Upper lobe of left lung (tissue), 6 donors: Measurements from ENCODE around the gene CYP2C9. TPM values are rescaled to one million over a fixed set of nuclear protein-coding genes. Genes with fewer than 3 reads are reported as not detected.
A peak's percentile ranks its signal among the peaks of the same experiment; 100 is the strongest.
"Not testable (repeated sequence)": the region's sequence is repeated elsewhere in the genome, so short reads cannot be mapped to it uniquely, and the experiment has no call there.

Experiments used
- ATAC-seq, 2 donors: fragments of 200-7000 bp; cut with Tn5 transposase; one replicate each; pipeline ENCODE4 v1.9.1; 2022; ENCODE audit warnings: mild to moderate bottlenecking in 2 of 2, moderate library complexity in 2 of 2; ENCODE audit not compliant: low FRiP score in 2 of 2
- DNase-seq, 2 donors: peaks; one replicate each; pipeline ENCODE4 v3.0.0-alpha.2; 2019 to 2020
- H3K27ac ChIP-seq, 4 donors: fragments of 200-600 bp; sonication (generic); one replicate each; pipeline ENCODE4 v1.5.1; 2016 to 2019
- H3K27me3 ChIP-seq, 4 donors: fragments of 200-600 bp; sonication (generic); one replicate each; pipeline ENCODE4 v1.5.1; 2017 to 2019
- H3K36me3 ChIP-seq, 4 donors: fragments of 200-600 bp; sonication (generic); one replicate each; pipeline ENCODE4 v1.5.1; 2016 to 2019
- H3K4me1 ChIP-seq, 4 donors: fragments of 200-600 bp; sonication (generic); one replicate each; pipeline ENCODE4 v1.5.1; 2018 to 2019
- H3K4me3 ChIP-seq, 4 donors: fragments of 200-600 bp; sonication (generic); one replicate each; pipeline ENCODE4 v1.5.1; 2017 to 2019; ENCODE audit warnings: mild to moderate bottlenecking in 2 of 4, moderate library complexity in 1 of 4
- H3K9me3 ChIP-seq, 4 donors: fragments of 200-600 bp; sonication (generic); one replicate each; pipeline ENCODE4 v1.5.1; 2018 to 2019
- CTCF ChIP-seq, 6 experiments: fragments of 450-650 bp in 4 of 6; fragments of 200-600 bp in 2 of 6; sonication (generic) in 2 of 6; IDR thresholded peaks; one replicate each; pipeline ENCODE4 v1.5.1; 2016 to 2019; ENCODE audit warnings: antibody characterized with exemption in 6 of 6
- EP300 ChIP-seq, 4 donors: sonication (generic); formaldehyde crosslinking; IDR thresholded peaks; one replicate each; pipeline ENCODE4 v1.5.1; 2017; ENCODE audit warnings: antibody characterized with exemption in 4 of 4, control low read depth in 2 of 4
- POLR2A ChIP-seq, 4 donors: fragments of 450-650 bp; IDR thresholded peaks; one replicate each; pipeline ENCODE4 v1.5.1; 2016 to 2017; ENCODE audit warnings: antibody characterized with exemption in 4 of 4, mild to moderate bottlenecking in 2 of 4
- POLR2AphosphoS5 ChIP-seq, 2 donors: sonication (generic); formaldehyde crosslinking; IDR thresholded peaks; one replicate each; pipeline ENCODE4 v1.5.1; 2017; ENCODE audit warnings: antibody characterized with exemption in 2 of 2
- WGBS, 2 donors: methylation state at CpG; one replicate each; pipeline ENCODE4 v1.1.5; 2017 to 2018; 5-methylcytosine and 5-hydroxymethylcytosine counted together
- total RNA-seq, 6 donors: library from RNA; depleted of rRNA in 4 of 6; stranded (reverse); fragments of >200 nt in 4 of 6; gene quantifications; one replicate each; pipeline versions ENCODE4 v1.1.0 to v1.2.1, GENCODE V29; 2016 to 2021
- donor health status: DM: no; HTN: no; CAD: no; lungs with moderate emphysema.
- donor health status: DM: no; HTN: yes; CAD: no; lungs with severe emphysema.

The CYP2C9 gene
- total RNA-seq, 6 donors from 2014 or later, result 0.54 to 4.2 (median 0.92) TPM; not detected in 3

GRCh38 chr10:94902570-94902969, 35.9 kb upstream of the CYP2C9 start:
- H3K4me3 ChIP-seq, result no peak overlapping the region
- WGBS, 2 donors, result 0% methylated on average over 1 of the region's 1 CpG
- no peak for DNase-seq
- H3K4me1 ChIP-seq, result no peaks in the 10 kb centered on the region
- no peaks in the 10 kb centered on the region for H3K9me3 ChIP-seq
- no peaks in the 10 kb centered on the region for H3K36me3 ChIP-seq
- H3K27me3 ChIP-seq, result no peaks in the 10 kb centered on the region
- no peak overlapping the region for H3K27ac ChIP-seq
- no peak for TF ChIP-seq POLR2AphosphoS5 (IDR thresholded peaks at IDR 0.05)
- TF ChIP-seq EP300 (IDR thresholded peaks at IDR 0.05), result no peak
- TF ChIP-seq POLR2A (IDR thresholded peaks at IDR 0.05), result no peak
- no peak for TF ChIP-seq CTCF (IDR thresholded peaks at IDR 0.05)
- ATAC-seq, result peak in 1 of 2 donors; percentile 66

- WGBS, 2 donors, result 53 to 65% methylated on average over 1 of the region's 1 CpG
- not testable (repeated sequence) for H3K27ac ChIP-seq
Observed at GRCh38 chr10:94904506-94905148, 33.8 kb upstream of the CYP2C9 start.

GRCh38 chr10:94916423-94916822, 22.0 kb upstream of the CYP2C9 start:
- no peaks in the 10 kb centered on the region for H3K4me1 ChIP-seq
- no peak for DNase-seq
- H3K27me3 ChIP-seq, result no peaks in the 10 kb centered on the region
- H3K27ac ChIP-seq, result no peak overlapping the region
- H3K9me3 ChIP-seq, result peaks cover 0 to 5% (median 2%) of the 10 kb centered on the region in 4 donors
- ATAC-seq, result no peak
- TF ChIP-seq POLR2AphosphoS5 (IDR thresholded peaks at IDR 0.05) (no peak), EP300 (IDR thresholded peaks at IDR 0.05) (no peak), CTCF (IDR thresholded peaks at IDR 0.05) (no peak), POLR2A (IDR thresholded peaks at IDR 0.05) (no peak)
- H3K4me3 ChIP-seq, result no peak overlapping the region
- no peaks in the 10 kb centered on the region for H3K36me3 ChIP-seq

More at GRCh38 chr10:94904506-94905148, 33.8 kb upstream of the CYP2C9 start:
- not testable (repeated sequence) for H3K36me3 ChIP-seq, ATAC-seq, H3K4me3 ChIP-seq, DNase-seq, H3K27me3 ChIP-seq, H3K4me1 ChIP-seq, H3K9me3 ChIP-seq

- no peak for ATAC-seq
- 68 to 73% methylated on average over 2 of the region's 2 CpGs for WGBS, 2 donors
- Histone ChIP-seq H3K27ac (no peak overlapping the region), H3K36me3 (no peaks in the 10 kb centered on the region), H3K4me1 (no peaks in the 10 kb centered on the region), H3K9me3 (no peaks in the 10 kb centered on the region), H3K27me3 (no peaks in the 10 kb centered on the region), H3K4me3 (no peak overlapping the region)
- DNase-seq, result no peak
- TF ChIP-seq POLR2AphosphoS5 (IDR thresholded peaks at IDR 0.05) (no peak), POLR2A (IDR thresholded peaks at IDR 0.05) (no peak), CTCF (IDR thresholded peaks at IDR 0.05) (no peak), EP300 (IDR thresholded peaks at IDR 0.05) (no peak)
Observed at GRCh38 chr10:94936721-94937120, 1.7 kb upstream of the CYP2C9 start.

- not testable (repeated sequence) for H3K27me3 ChIP-seq, H3K4me3 ChIP-seq, H3K27ac ChIP-seq, H3K4me1 ChIP-seq, ATAC-seq, H3K36me3 ChIP-seq, DNase-seq
- H3K9me3 ChIP-seq, result peaks cover 0 to 29% (median 5%) of the 10 kb centered on the region in 4 donors
- 80 to 87% methylated on average over 5 of the region's 5 CpGs for WGBS, 2 donors
Observed at GRCh38 chr10:94943432-94944103, 5.1 kb downstream of the CYP2C9 start.

- WGBS, 2 donors, result 82 to 95% methylated on average over 4 of the region's 4 CpGs
- ATAC-seq, H3K27ac ChIP-seq, H3K36me3 ChIP-seq, H3K27me3 ChIP-seq, DNase-seq, H3K4me1 ChIP-seq, H3K4me3 ChIP-seq: not testable (repeated sequence)
- H3K9me3 ChIP-seq, result peaks cover 0 to 29% (median 5%) of the 10 kb centered on the region in 4 donors
Observed at GRCh38 chr10:94946181-94946580, 7.7 kb downstream of the CYP2C9 start.
